Measurements from ENCODE around the gene SH3TC1. TPM values are rescaled to one million over a fixed set of nuclear protein-coding genes. Genes with fewer than 3 reads are reported as not detected.

SH3TC1 gene
- total and polyA plus RNA-seq, 2 of the 13 experiments (the other 11 are each of a cell fraction or from before 2014, with no cell fraction given), result 14.9 to 21.8 TPM

GRCh38 chr4:8289151-8289750 is 90.2 kb downstream of the SH3TC1 start:
- peaks cover 6 to 27% of the 10 kb centered on the region in 2 experiments; a peak in 3 of 5 replicates for H3K27me3 ChIP-seq (ENCODE audit: control insufficient read depth in 1 of 2, insufficient read depth in 2 of 2, low read length in 2 of 2)
- no TSS peak for BruUV-seq (replicated peaks)
- H3K79me2 ChIP-seq (ENCODE audit: insufficient read depth, low read length), result no peaks in the 10 kb centered on the region
- H3K36me3 ChIP-seq (replicated peaks in 1 of 2; ENCODE audit: control insufficient read depth in 1 of 2, insufficient read depth in 2 of 2, low read length in 2 of 2), result no peaks in the 10 kb centered on the region
- H3K9me3 ChIP-seq (ENCODE audit: low read length), result no peaks in the 10 kb centered on the region
- ATAC-seq, result no peak
- DNase-seq (ENCODE audit: low spot score), result no peak
- TF ChIP-seq ZBTB7A (CRISPR knock-in tag; IDR thresholded peaks at IDR 0.05), result no peak
- no peak for TF ChIP-seq ZNF275 (CRISPR knock-in tag; IDR thresholded peaks at IDR 0.05; ENCODE audit: borderline replicate concordance)
- no peak for TF ChIP-seq ZNF12 (CRISPR knock-in tag; IDR thresholded peaks at IDR 0.05)
- TF ChIP-seq HOMEZ (CRISPR knock-in tag; IDR thresholded peaks at IDR 0.05; ENCODE audit: low read depth), result no peak
- TF ChIP-seq JUND (CRISPR knock-in tag; IDR thresholded peaks at IDR 0.05), result no peak
- TF ChIP-seq FOXA1 (IDR thresholded peaks at IDR 0.05), result no peak
- no peak for TF ChIP-seq FOXA1 (CRISPR knock-in tag; IDR thresholded peaks at IDR 0.05)
- TF ChIP-seq KAT2B (IDR thresholded peaks at IDR 0.05; ENCODE audit: borderline replicate concordance, low read depth, low read length), result no peak
- no peak for TF ChIP-seq RBM22 (optimal IDR thresholded peaks at IDR 0.05; ENCODE audit: low read length)
- TF ChIP-seq ZSCAN9 (CRISPR knock-in tag; IDR thresholded peaks at IDR 0.05; ENCODE audit: borderline replicate concordance), result no peak
- no peak for TF ChIP-seq PTBP1 (IDR thresholded peaks at IDR 0.05; ENCODE audit: low read depth, low read length, poor library complexity, severe bottlenecking)
- TF ChIP-seq THYN1 (CRISPR knock-in tag; IDR thresholded peaks at IDR 0.05; ENCODE audit: borderline replicate concordance, low read depth), result no peak
- no peak for TF ChIP-seq ATM (IDR thresholded peaks at IDR 0.05; ENCODE audit: borderline replicate concordance)
- no peak for TF ChIP-seq SAFB2 (CRISPR knock-in tag; IDR thresholded peaks at IDR 0.05; ENCODE audit: borderline replicate concordance, low read depth)
- no peak for TF ChIP-seq ZNF33A (CRISPR knock-in tag; IDR thresholded peaks at IDR 0.05; ENCODE audit: borderline replicate concordance)
- TF ChIP-seq CEBPB (IDR thresholded peaks at IDR 0.05; ENCODE audit: borderline replicate concordance, low read depth, low read length), result no peak
- no peak for TF ChIP-seq TFDP2 (CRISPR knock-in tag; IDR thresholded peaks at IDR 0.05)
- no peak overlapping the region for H3K9ac ChIP-seq (ENCODE audit: insufficient read depth, low read depth, low read length)
- in situ Hi-C loops (cut with HindIII; ENCODE audit: extremely low pct_ligation_motif_present, low pct_unique_long_range_greater_than_20kb) (no loop called here), intact Hi-C loops (cut with micrococcal nuclease; ENCODE audit: unreplicated experiment) (no loop called here)
- no peak overlapping the region for H2AFZ ChIP-seq (ENCODE audit: low read length)
- ChIA-PET CTCF (ENCODE audit: low intra/inter-chr PET ratio, low total read pairs) (no interaction called here), POLR2A (no interaction called here)
- no peak overlapping the region for H3K4me3 ChIP-seq (replicated peaks in 1 of 3; ENCODE audit: insufficient read depth in 1 of 3, low read depth in 2 of 3, low read length in 3 of 3)
- H4K20me1 ChIP-seq (ENCODE audit: insufficient read depth, low read length), result no peaks in the 10 kb centered on the region; the same call in 1 of the 2 replicates
- WGBS (ENCODE audit: low lambda C conversion rate), result 13% methylated on average over 3 of the region's 13 CpGs
- no peak for FAIRE-seq
- H3K4me1 ChIP-seq (ENCODE audit: insufficient read depth, low read length), result no peaks in the 10 kb centered on the region
- no peak overlapping the region for H3K4me2 ChIP-seq (ENCODE audit: low read depth, low read length)
- no peak overlapping the region for H3K27ac ChIP-seq (ENCODE audit: extremely low read length, insufficient read depth, low read length)

Data from HepG2 (cell line).